Aorta (tissue), 5 donors: ENCODE data around the gene LXN. TPM values are rescaled to one million over a fixed set of nuclear protein-coding genes. Genes with fewer than 3 reads are reported as not detected.
"Not testable (repeated sequence)": the region's sequence is repeated elsewhere in the genome, so short reads cannot be mapped to it uniquely, and the experiment has no call there.

ENCODE experiments used
- ATAC-seq: fragments of 200-7000 bp; cut with Tn5 transposase; one replicate; pipeline ENCODE4 v1.9.1; 2022; ENCODE audit warnings: moderate library complexity; ENCODE audit not compliant: low FRiP score
- DNase-seq, 2 donors: peaks; one replicate each; pipeline ENCODE4 v3.0.0-alpha.2; 2020
- H3K27ac ChIP-seq, 2 donors: one replicate each; pipeline ENCODE4 v1.5.1; 2013; ENCODE audit warnings: low read length in 2 of 2, mild to moderate bottlenecking in 2 of 2, moderate library complexity in 2 of 2, control low read depth in 1 of 2, inconsistent platforms in 1 of 2, low read depth in 1 of 2
- H3K27me3 ChIP-seq, 2 donors: one replicate each; pipeline ENCODE4 v1.6.1; 2013; ENCODE audit warnings: control low read depth in 1 of 2, low read length in 1 of 2, mild to moderate bottlenecking in 1 of 2, moderate library complexity in 1 of 2; ENCODE audit not compliant: insufficient read depth in 2 of 2, control insufficient read depth in 1 of 2
- H3K36me3 ChIP-seq, 2 donors: one replicate each; pipeline ENCODE4 v1.6.1; 2013; ENCODE audit warnings: control low read depth in 1 of 2, low read length in 1 of 2, mild to moderate bottlenecking in 1 of 2; ENCODE audit not compliant: insufficient read depth in 2 of 2, control insufficient read depth in 1 of 2
- H3K4me1 ChIP-seq, 2 donors: one replicate each; pipeline ENCODE4 v1.6.1; 2013; ENCODE audit warnings: low read length in 2 of 2, control low read depth in 1 of 2, mild to moderate bottlenecking in 1 of 2, moderate library complexity in 1 of 2; ENCODE audit not compliant: insufficient read depth in 2 of 2, control insufficient read depth in 1 of 2
- H3K4me3 ChIP-seq, 2 donors: one replicate each; pipeline ENCODE4 v1.5.1; 2013; ENCODE audit warnings: low read length in 2 of 2, control low read depth in 1 of 2, mild to moderate bottlenecking in 1 of 2
- H3K9me3 ChIP-seq: one replicate; pipeline ENCODE4 v1.6.1; 2013; ENCODE audit warnings: mild to moderate bottlenecking, low read length; ENCODE audit not compliant: control insufficient read depth
- WGBS, 2 donors: extraction: QIAGEN DNeasy Blood & Tissue Kit; methylation state at CpG; one replicate each; pipeline ENCODE4 v1.1.7; 2013; 5-methylcytosine and 5-hydroxymethylcytosine counted together
- intact Hi-C, 2 donors: fragments of 100-400 bp; cut with DNase I; formaldehyde crosslinking; loops; one replicate each; pipeline versions ENCODE4 v1.14.2 to v1.15.0; 2022
- polyA plus RNA-seq, 2 donors: library from polyadenylated mRNA; stranded (reverse); fragments of 200-250 nt; gene quantifications; one replicate each; pipeline ENCODE4 v1.2.3, GENCODE V29; 2013
- total RNA-seq, 2 donors: library from RNA; stranded (reverse); fragmentation: NEBNext Ultra II Directional; extraction: Animal tissue kit (Norgen Biotek cat#: 25700); gene quantifications; one replicate each; pipeline ENCODE4 v1.2.1, GENCODE V29; 2021
- donor health status: healthy with polysubstance abuse.
- donor health status: Bipolar disorder and iron deficiency.
- donor health status: DM: no; HTN: no; CAD: no.
- donor health status: DM: no; HTN: no; CAD: no.
- donor health status: DM: yes; HTN: yes; CAD: no.

LXN gene
- total and polyA plus RNA-seq, 4 donors = 14.1 to 78.1 (median 38.8) TPM

DNA sequence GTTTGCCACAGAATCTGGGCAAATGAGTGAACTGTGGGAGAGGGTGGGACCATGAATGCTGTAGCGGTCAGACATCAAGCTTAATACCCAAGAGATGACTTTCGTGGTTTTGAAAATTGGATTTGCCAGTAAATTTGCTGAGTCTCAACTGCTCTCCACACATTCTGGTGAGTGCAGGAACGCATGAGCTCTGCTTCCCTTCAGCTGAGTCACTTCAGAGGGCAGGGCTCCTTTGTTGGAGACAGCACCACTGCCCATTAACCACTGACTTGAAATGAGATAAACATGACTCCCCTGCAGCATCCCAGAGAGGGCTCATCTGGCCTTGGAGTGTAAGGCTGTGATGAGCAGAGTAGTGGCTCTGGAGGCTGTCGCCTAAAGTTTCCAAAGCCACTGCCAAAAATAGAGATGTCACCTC is 37.2 kb upstream of the LXN start:
- intact Hi-C loops = no loop called here
- Histone ChIP-seq H3K4me3 (no peak overlapping the region), H3K27me3 (no peaks in the 10 kb centered on the region), H3K36me3 (peaks cover 2% of the 10 kb centered on the region in 2 donors), H3K4me1 (peaks cover 0 to 3% of the 10 kb centered on the region in 2 donors), H3K27ac (no peak overlapping the region), H3K9me3 (no peaks in the 10 kb centered on the region)
- WGBS, 2 donors = 71 to 76% methylated on average over 4 of the region's 4 CpGs
- DNase-seq (peak in 1 of 2 donors; percentile 78), ATAC-seq (peak; percentile 59)

DNA sequence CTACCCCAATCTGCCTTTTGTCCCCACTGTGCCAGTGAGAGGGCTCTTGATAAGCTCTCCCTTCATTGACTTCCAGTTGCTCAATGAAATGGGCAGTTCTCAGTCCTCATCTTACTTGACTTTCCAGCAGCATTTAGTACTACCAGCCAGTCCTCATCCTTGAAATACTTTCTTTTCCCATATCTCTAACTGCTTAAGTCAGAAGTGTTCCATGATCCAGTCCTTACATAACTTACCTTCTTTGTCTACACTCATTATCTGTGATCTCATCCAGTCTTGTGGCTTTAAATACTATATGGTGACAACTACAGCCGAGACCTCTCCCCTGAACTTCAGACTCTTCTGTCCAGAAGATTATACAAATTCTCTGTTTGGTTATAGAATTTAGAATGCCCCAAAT is 31.1 kb upstream of the LXN start:
- ATAC-seq = no peak
- H3K27ac ChIP-seq = peak overlapping the region in 1 of 2 donors; percentile 5
- 90 to 95% methylated on average over 1 of the region's 1 CpG for WGBS, 2 donors

DNA sequence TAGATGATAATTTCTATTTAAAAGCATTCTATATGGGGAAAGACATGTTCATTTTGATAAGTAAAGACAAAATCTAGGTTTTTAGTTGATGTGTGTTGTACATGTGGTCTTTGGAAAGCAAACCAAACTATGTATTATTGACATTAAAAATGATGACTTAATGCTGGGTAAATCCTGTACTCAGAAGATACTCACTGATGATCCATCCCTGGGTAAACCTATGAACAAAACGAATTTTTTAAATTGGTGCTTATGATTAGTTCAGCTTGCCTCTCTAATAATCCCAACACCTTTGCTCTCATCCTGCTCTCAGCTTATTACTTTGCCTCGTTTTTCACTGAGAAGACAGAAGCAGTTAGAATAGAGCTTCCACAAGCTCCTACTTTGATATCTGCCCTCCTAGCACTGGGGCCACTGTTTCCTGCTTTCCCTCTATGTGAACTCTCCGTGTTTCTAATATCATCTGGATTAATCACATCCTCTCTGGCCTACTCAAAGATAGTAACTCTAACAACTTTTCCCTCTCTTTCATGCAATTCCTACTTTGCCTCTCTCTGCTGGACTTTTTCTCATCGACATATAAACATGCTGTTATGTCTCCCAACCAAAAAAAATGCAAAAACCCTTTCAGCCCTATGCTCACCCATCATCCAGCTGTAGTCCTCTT is 30.5 kb upstream of the LXN start:
- H3K4me1 ChIP-seq = peaks cover 2 to 16% of the 10 kb centered on the region in 2 donors
- no peak for ATAC-seq
- intact Hi-C loops = no loop called here
- peak overlapping the region in 1 of 2 donors; percentile 5 for H3K27ac ChIP-seq
- no peaks in the 10 kb centered on the region for H3K9me3 ChIP-seq
- DNase-seq = no peak
- 57 to 66% methylated on average over 4 of the region's 4 CpGs for WGBS, 2 donors
- no peaks in the 10 kb centered on the region for H3K27me3 ChIP-seq
- no peak overlapping the region for H3K4me3 ChIP-seq
- peaks cover 0 to 3% of the 10 kb centered on the region in 2 donors for H3K36me3 ChIP-seq

More for the DNA sequence above, 31.1 kb upstream of the LXN start:
- Histone ChIP-seq H3K4me1 (peaks cover 2 to 16% of the 10 kb centered on the region in 2 donors), H3K4me3 (no peak overlapping the region), H3K9me3 (no peaks in the 10 kb centered on the region), H3K36me3 (peaks cover 2 to 3% of the 10 kb centered on the region in 2 donors), H3K27me3 (no peaks in the 10 kb centered on the region)
- no peak for DNase-seq
- intact Hi-C loops = no loop called here

DNA sequence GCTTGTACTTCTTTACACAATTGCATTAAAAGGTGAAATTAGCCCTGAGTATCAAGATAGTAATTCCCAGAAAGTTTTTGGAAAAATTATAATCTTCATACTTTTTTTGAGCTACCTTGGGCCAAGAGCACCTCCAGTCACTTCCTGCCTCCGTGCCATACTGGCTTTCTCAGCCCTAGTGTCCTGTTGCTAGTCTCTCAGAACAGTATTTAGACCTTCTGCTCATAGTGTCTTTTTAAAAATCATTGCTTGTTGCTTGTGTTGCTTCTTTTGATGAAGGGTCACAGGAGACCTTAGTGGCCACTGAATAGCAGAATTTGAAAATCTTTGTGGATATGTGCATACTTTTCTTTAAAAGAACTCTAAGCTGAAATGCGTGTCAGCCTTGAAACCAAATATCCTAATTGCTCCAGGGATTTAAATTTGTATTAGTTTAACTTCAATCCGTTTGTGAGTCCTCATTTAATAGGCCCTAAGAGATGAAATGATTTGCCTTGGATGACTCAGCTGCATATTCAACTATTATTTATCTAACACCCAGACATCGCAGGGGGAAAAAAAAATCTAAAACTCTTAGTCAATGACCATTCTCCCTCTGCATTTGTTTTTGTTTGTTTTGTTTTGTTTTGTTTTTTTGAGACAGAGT is 29.1 kb upstream of the LXN start:
- peak; percentile 21 for ATAC-seq
- intact Hi-C loops = no loop called here
- WGBS, 2 donors = 42 to 62% methylated on average over 4 of the region's 4 CpGs

DNA sequence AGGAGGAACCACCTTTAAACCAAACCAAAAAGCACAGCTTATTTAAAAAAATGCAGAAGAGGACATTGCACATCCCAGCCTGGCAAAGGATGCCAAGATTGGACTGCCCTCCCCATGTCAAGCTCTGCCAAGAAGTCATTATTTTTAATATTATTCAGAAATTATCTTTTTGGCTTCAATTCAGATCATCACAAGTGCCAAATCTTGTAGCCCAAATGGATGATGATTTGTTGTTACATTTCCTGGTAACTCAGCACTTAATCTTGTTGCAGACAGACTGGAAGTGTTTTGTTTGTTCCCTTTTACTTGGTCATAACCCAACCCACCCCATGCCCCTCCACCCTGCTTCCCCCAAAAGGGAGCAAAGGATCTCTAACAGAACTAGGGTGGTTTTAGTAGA is 28.1 kb upstream of the LXN start:
- no peak overlapping the region for H3K27ac ChIP-seq
- no peak overlapping the region for H3K4me3 ChIP-seq
- no peak for DNase-seq
- no peaks in the 10 kb centered on the region for H3K9me3 ChIP-seq
- no peaks in the 10 kb centered on the region for H3K27me3 ChIP-seq
- H3K4me1 ChIP-seq = peaks cover 2 to 16% of the 10 kb centered on the region in 2 donors
- intact Hi-C loops = no loop called here
- no peak for ATAC-seq
- peaks cover 0 to 3% of the 10 kb centered on the region in 2 donors for H3K36me3 ChIP-seq

More for the DNA sequence above, 29.1 kb upstream of the LXN start:
- DNase-seq = no peak
- no peaks in the 10 kb centered on the region for H3K9me3 ChIP-seq
- no peaks in the 10 kb centered on the region for H3K27me3 ChIP-seq
- H3K4me3 ChIP-seq = no peak overlapping the region
- peaks cover 2 to 16% of the 10 kb centered on the region in 2 donors for H3K4me1 ChIP-seq
- H3K27ac ChIP-seq = no peak overlapping the region
- peaks cover 0 to 3% of the 10 kb centered on the region in 2 donors for H3K36me3 ChIP-seq

DNA sequence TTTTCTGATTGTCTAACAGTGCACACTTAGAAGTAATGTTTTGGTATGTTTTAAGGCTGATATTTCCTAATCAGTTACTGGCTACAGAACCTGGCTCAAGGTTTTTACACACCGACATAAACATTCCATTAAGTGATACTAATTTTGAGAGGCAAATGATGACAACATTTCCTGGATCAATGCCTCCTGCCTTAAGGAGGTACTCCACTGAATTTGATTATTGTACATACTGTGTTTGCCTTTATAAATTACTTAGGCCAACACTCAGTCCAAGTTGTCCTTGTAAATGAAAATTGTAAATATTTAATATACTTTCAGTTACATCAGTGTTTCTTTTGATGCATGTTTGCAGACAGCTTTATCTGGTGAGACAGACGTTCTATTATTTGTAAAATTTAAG is 24.2 kb upstream of the LXN start:
- ATAC-seq (no peak), DNase-seq (no peak)
- H3K9me3 ChIP-seq = no peaks in the 10 kb centered on the region
- no peak overlapping the region for H3K4me3 ChIP-seq
- H3K27me3 ChIP-seq = no peaks in the 10 kb centered on the region
- no peaks in the 10 kb centered on the region for H3K36me3 ChIP-seq
- peaks cover 0 to 13% of the 10 kb centered on the region in 2 donors for H3K4me1 ChIP-seq
- intact Hi-C loops = no loop called here
- WGBS, 2 donors = 35 to 39% methylated on average over 2 of the region's 2 CpGs
- H3K27ac ChIP-seq = no peak overlapping the region

DNA sequence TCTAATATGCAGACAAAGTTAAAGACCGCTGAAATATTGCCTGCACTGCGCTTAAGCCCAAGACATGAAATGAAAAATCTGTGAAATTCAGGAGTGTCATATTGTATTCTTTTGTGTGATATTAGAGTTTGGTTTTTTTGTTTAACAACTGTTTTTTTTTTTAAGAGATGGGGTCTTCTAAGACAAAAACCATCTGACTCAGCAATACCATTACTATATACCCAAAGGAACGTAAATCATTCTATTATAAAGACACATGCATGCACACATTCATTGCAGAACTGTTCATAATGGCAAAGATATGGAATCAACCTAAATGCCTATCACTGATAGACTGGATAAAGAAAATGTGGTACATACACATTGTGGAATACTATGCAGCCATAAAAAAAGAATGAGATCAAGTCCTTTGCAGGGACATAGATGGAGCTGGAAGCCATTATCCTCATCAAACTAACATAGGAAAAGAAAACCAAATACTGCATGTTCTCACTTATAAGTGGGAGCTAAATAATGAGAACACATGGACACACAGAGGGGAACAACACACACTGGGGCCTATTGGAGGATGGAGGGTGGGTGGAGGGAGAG is 21.5 kb upstream of the LXN start:
- H3K4me3 ChIP-seq, H3K36me3 ChIP-seq, intact Hi-C loops, H3K9me3 ChIP-seq, H3K4me1 ChIP-seq, ATAC-seq, H3K27ac ChIP-seq, H3K27me3 ChIP-seq, DNase-seq: not testable (repeated sequence)
- 98 to 99% methylated on average over 3 of the region's 3 CpGs for WGBS, 2 donors

DNA sequence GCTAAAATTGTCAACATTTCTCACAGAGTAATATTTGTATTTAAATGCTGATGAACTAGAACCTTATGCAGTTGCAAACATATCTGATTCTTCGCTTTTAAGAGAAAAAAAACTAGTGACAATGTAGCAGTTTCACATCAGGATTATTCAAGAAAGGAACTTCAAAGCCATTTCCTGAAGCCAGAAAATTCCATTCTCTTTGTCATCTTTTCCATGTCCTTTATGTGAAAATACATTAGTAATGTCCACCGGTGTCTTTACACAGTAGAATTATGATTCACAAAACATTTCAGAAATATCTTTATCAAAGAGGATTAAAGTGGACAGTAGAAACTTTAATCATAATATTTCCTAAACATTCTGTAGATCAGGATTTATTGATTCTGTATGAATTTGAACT is 12.7 kb upstream of the LXN start:
- no peak for DNase-seq
- Histone ChIP-seq H3K4me3 (no peak overlapping the region), H3K9me3 (no peaks in the 10 kb centered on the region), H3K27me3 (no peaks in the 10 kb centered on the region), H3K4me1 (no peaks in the 10 kb centered on the region), H3K27ac (no peak overlapping the region), H3K36me3 (peaks cover 0 to 3% of the 10 kb centered on the region in 2 donors)
- WGBS, 2 donors = 89 to 93% methylated on average over 2 of the region's 2 CpGs
- no peak for ATAC-seq
- intact Hi-C loops = no loop called here
